Calu3 (cell line): ENCODE data around the gene PPP6R2. TPM values are rescaled to one million over a fixed set of nuclear protein-coding genes. Genes with fewer than 3 reads are reported as not detected.

Experiments used
- BruUV-seq: library from RNA; stranded (reverse); fragments of 400-500 nt; replicated peaks from 2 replicates; lab custom pipeline; 2021; lab: Mats Ljungman, UMichigan
- CTCF ChIA-PET: fragments of 300-600 bp; sonication (Branson Sonifier 250); formaldehyde crosslinking; loops from one replicate; lab custom pipeline; 2022; ENCODE audit warnings: antibody characterized with exemption; lab: Charles Lee
- DNase-seq: peaks from one replicate; pipeline ENCODE4 v3.0.0; 2022
- H3K27ac Mint-ChIP-seq: one replicate; pipeline ENCODE4 v1.8.0; 2022; ENCODE audit warnings: mixed read lengths; ENCODE audit not compliant: unreplicated experiment
- H3K27me3 Mint-ChIP-seq: one replicate; pipeline ENCODE4 v1.8.0; 2022; ENCODE audit warnings: mixed read lengths; ENCODE audit not compliant: unreplicated experiment
- H3K36me3 Mint-ChIP-seq: one replicate; pipeline ENCODE4 v1.8.0; 2022; ENCODE audit warnings: mild to moderate bottlenecking, moderate library complexity, mixed read lengths; ENCODE audit not compliant: insufficient read depth, unreplicated experiment
- H3K4me1 Mint-ChIP-seq: one replicate; pipeline ENCODE4 v1.8.0; 2022; ENCODE audit warnings: mild to moderate bottlenecking, low read depth, mixed read lengths; ENCODE audit not compliant: unreplicated experiment
- H3K4me3 Mint-ChIP-seq: one replicate; pipeline ENCODE4 v1.8.0; 2022; ENCODE audit warnings: mild to moderate bottlenecking, low read depth, moderate library complexity, mixed read lengths; ENCODE audit not compliant: unreplicated experiment
- H3K9me3 Mint-ChIP-seq: one replicate; pipeline ENCODE4 v1.8.0; 2022; ENCODE audit warnings: low read depth, mixed read lengths; ENCODE audit not compliant: unreplicated experiment
- CTCF ChIP-seq: fragments of 200-600 bp; IDR thresholded peaks from one replicate; pipeline ENCODE4 v1.8.0; 2022; ENCODE audit warnings: antibody characterized with exemption; ENCODE audit not compliant: unreplicated experiment
- intact Hi-C: fragments of 100-400 bp; cut with micrococcal nuclease; formaldehyde crosslinking; loops from one replicate; pipeline ENCODE4 v1.10.0; 2022; ENCODE audit not compliant: unreplicated experiment
- total RNA-seq: library from RNA; stranded (reverse); gene quantifications from 2 replicates; pipeline ENCODE4 v1.2.3, GENCODE V29; 2022

The PPP6R2 gene
- total RNA-seq, 1 experiment from 2014 or later: 47.1 TPM

GRCh38 chr22:50310031-50310722 is 33.0 kb upstream of the PPP6R2 start:
- CTCF ChIA-PET: no interaction called here

GRCh38 chr22:50310949-50311444 is 32.1 kb upstream of the PPP6R2 start:
- TF ChIP-seq CTCF: no peak
- DNase-seq: no peak
- Mint-ChIP-seq H3K27me3 (no peaks in the 10 kb centered on the region), H3K4me1 (peaks cover 1% of the 10 kb centered on the region), H3K36me3 (peaks cover 42% of the 10 kb centered on the region), H3K9me3 (no peaks in the 10 kb centered on the region), H3K27ac (no peak overlapping the region), H3K4me3 (no peak overlapping the region)
- CTCF ChIA-PET: no interaction called here
- no TSS peak for BruUV-seq
- intact Hi-C loops: no loop called here

More at GRCh38 chr22:50310031-50310722, 33.0 kb upstream of the PPP6R2 start:
- no peak for TF ChIP-seq CTCF
- DNase-seq: no peak
- Mint-ChIP-seq H3K27me3 (no peaks in the 10 kb centered on the region), H3K9me3 (no peaks in the 10 kb centered on the region), H3K4me1 (peaks cover 9% of the 10 kb centered on the region), H3K36me3 (peaks cover 50% of the 10 kb centered on the region), H3K27ac (no peak overlapping the region), H3K4me3 (no peak overlapping the region)
- intact Hi-C loops: no loop called here
- no TSS peak for BruUV-seq

GRCh38 chr22:50311606-50312351 is 31.3 kb upstream of the PPP6R2 start:
- TF ChIP-seq CTCF: no peak
- BruUV-seq: no TSS peak
- peaks cover 34% of the 10 kb centered on the region for H3K36me3 Mint-ChIP-seq
- intact Hi-C loops: no loop called here
- no peak overlapping the region for H3K4me3 Mint-ChIP-seq
- no peaks in the 10 kb centered on the region for H3K9me3 Mint-ChIP-seq
- no peaks in the 10 kb centered on the region for H3K4me1 Mint-ChIP-seq
- no peaks in the 10 kb centered on the region for H3K27me3 Mint-ChIP-seq
- DNase-seq: no peak
- CTCF ChIA-PET: interaction anchor here (0.6 kb wide), 1 partner anchor 35 kb away, joined by 3 read pairs; no protein-coding TSS in a partner anchor
- no peak overlapping the region for H3K27ac Mint-ChIP-seq

DNA sequence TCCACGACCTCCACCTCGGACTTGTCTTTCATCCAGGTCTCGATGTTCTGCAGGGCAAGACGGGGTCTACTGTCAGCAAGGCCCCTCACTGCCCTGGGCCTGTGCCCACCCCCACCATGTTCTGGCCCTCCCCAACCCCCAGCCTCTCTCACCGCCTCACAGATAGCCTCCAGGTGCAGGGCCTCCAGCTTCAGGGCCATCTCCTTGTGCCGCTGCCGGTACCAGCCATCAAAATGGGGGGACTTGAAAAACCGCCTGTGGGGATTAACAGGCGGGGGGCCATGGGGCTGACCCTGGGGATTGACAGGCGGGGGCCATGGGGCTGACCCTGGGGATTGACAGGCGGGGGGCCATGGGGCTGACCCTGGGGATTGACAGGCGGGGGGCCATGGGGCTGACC is 30.8 kb upstream of the PPP6R2 start:
- H3K4me1 Mint-ChIP-seq: no peaks in the 10 kb centered on the region
- BruUV-seq: no TSS peak
- intact Hi-C loops: no loop called here
- TF ChIP-seq CTCF: no peak
- CTCF ChIA-PET: interaction anchor here (0.6 kb wide), 1 partner anchor 36 kb away, joined by 3 read pairs; no protein-coding TSS in a partner anchor
- H3K4me3 Mint-ChIP-seq: no peak overlapping the region
- peaks cover 30% of the 10 kb centered on the region for H3K36me3 Mint-ChIP-seq
- no peak overlapping the region for H3K27ac Mint-ChIP-seq
- H3K9me3 Mint-ChIP-seq: no peaks in the 10 kb centered on the region
- H3K27me3 Mint-ChIP-seq: no peaks in the 10 kb centered on the region
- no peak for DNase-seq
